Measurements from ENCODE around the gene INAFM2. TPM values are rescaled to one million over a fixed set of nuclear protein-coding genes. Genes with fewer than 3 reads are reported as not detected.

INAFM2 gene
- total and polyA plus RNA-seq, 2 experiments from 2014 or later = 18.1 to 32.7 TPM

- no peak for TF ChIP-seq JUNB (IDR thresholded peaks at IDR 0.05; ENCODE audit: unreplicated experiment)
- TF ChIP-seq, protein P1, sequence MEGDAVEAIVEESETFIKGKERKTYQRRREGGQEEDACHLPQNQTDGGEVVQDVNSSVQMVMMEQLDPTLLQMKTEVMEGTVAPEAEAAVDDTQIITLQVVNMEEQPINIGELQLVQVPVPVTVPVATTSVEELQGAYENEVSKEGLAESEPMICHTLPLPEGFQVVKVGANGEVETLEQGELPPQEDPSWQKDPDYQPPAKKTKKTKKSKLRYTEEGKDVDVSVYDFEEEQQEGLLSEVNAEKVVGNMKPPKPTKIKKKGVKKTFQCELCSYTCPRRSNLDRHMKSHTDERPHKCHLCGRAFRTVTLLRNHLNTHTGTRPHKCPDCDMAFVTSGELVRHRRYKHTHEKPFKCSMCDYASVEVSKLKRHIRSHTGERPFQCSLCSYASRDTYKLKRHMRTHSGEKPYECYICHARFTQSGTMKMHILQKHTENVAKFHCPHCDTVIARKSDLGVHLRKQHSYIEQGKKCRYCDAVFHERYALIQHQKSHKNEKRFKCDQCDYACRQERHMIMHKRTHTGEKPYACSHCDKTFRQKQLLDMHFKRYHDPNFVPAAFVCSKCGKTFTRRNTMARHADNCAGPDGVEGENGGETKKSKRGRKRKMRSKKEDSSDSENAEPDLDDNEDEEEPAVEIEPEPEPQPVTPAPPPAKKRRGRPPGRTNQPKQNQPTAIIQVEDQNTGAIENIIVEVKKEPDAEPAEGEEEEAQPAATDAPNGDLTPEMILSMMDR (conservative IDR thresholded peaks at IDR 0.05; ENCODE audit: low read depth in 2 of 2) = peak; percentile 9 to 68; a peak in 2 of 4 replicates
- ATAC-seq (no peak), DNase-seq (ENCODE audit: low spot score) (peak; percentile 32)
- H4K20me1 ChIP-seq (replicated peaks; ENCODE audit: insufficient read depth) = no peaks in the 10 kb centered on the region
- H3K27me3 ChIP-seq (ENCODE audit: insufficient read depth) = no peaks in the 10 kb centered on the region
- no peak overlapping the region; the same call in 1 of the 2 replicates for H3K4me2 ChIP-seq
- no peaks in the 10 kb centered on the region for H3F3A ChIP-seq (replicated peaks; ENCODE audit: low read depth)
- Mint-ChIP-seq H3K4me1 (peaks cover 48% of the 10 kb centered on the region), H3K36me3 (ENCODE audit: low read depth) (no peaks in the 10 kb centered on the region; the same call in 2 of the 3 replicates), H3K27ac (no peak overlapping the region), H3K4me3 (no peak overlapping the region), H3K9me3 (no peaks in the 10 kb centered on the region), H3K27me3 (ENCODE audit: insufficient read depth, low read depth, poor library complexity) (peaks cover 20% of the 10 kb centered on the region)
- H3K4me3 ChIP-seq = no peak overlapping the region
- H3K4me1 ChIP-seq (ENCODE audit: insufficient read depth) = peaks cover 4% of the 10 kb centered on the region; the same call in 1 of the 2 replicates
- no peaks in the 10 kb centered on the region for H3K79me2 ChIP-seq (replicated peaks; ENCODE audit: insufficient read depth)
- H3K27ac ChIP-seq (ENCODE audit: low read depth) = no peak overlapping the region
- H3K36me3 ChIP-seq (ENCODE audit: insufficient read depth) = no peaks in the 10 kb centered on the region
- peak overlapping the region; percentile 88 for H2AFZ ChIP-seq
- H3K9me2 ChIP-seq (ENCODE audit: insufficient read depth) = no peaks in the 10 kb centered on the region
Observed at GRCh38 chr15:40339621-40339945, 16.1 kb downstream of the INAFM2 start.

DNA sequence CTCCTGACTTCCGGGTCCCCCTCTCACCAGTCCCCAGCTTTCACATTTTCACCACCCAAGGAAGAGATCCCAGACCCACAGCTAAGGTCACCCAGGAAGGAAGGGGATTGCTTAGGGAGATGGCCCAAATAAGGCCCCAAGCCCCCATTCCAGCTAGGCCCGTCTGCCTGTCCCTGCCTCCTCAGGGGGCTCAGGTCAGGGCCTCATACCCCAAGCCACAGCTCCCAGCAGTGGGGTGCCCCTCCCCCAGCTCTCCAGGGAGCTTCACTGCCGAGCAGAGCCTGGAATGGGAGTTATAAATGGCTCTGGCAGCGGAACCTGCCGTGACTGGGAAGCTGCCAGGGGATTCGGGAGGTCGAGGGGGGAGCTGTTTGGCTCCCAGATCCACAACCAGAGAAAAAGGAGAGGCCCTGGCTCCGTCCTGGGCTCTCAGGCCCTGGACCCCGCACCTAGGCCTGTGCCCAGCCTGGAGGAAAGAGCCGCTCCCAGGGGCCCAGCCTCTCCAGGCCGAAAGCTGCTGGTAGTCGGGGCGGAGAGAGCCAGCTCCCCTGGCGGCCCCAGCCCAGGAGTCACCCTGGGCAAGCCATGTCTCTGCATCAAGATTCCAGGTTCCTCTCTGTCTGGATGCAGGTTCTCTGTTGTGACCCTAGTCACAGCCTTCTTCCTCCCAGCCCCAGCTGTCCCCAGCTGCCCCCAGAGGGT, 16.7 kb downstream of the INAFM2 start:
- DNase-seq (ENCODE audit: low spot score) = no peak
- Mint-ChIP-seq H3K36me3 (ENCODE audit: low read depth) (no peaks in the 10 kb centered on the region; the same call in 2 of the 3 replicates), H3K27me3 (ENCODE audit: insufficient read depth, low read depth, poor library complexity) (peaks cover 20% of the 10 kb centered on the region), H3K4me3 (no peak overlapping the region), H3K9me3 (no peaks in the 10 kb centered on the region), H3K4me1 (peaks cover 47% of the 10 kb centered on the region), H3K27ac (no peak overlapping the region)
- Histone ChIP-seq H3K4me2 (peak overlapping the region; percentile 38; the same call in 1 of the 2 replicates), H3F3A (replicated peaks; ENCODE audit: low read depth) (no peaks in the 10 kb centered on the region), H3K4me1 (ENCODE audit: insufficient read depth) (peaks cover 4% of the 10 kb centered on the region; the same call in 1 of the 2 replicates), H3K27ac (ENCODE audit: low read depth) (no peak overlapping the region), H3K79me2 (replicated peaks; ENCODE audit: insufficient read depth) (no peaks in the 10 kb centered on the region), H3K36me3 (ENCODE audit: insufficient read depth) (no peaks in the 10 kb centered on the region), H3K9me2 (ENCODE audit: insufficient read depth) (no peaks in the 10 kb centered on the region), H3K4me3 (no peak overlapping the region), H4K20me1 (replicated peaks; ENCODE audit: insufficient read depth) (no peaks in the 10 kb centered on the region), H3K27me3 (ENCODE audit: insufficient read depth) (no peaks in the 10 kb centered on the region), H2AFZ (peak overlapping the region; percentile 88)
- ATAC-seq = peak; percentile 12
- TF ChIP-seq NANOG (IDR thresholded peaks at IDR 0.05; ENCODE audit: borderline replicate concordance) = no peak
- no peak for TF ChIP-seq JUNB (IDR thresholded peaks at IDR 0.05; ENCODE audit: unreplicated experiment)
- no peak for TF ChIP-seq ZNF462 (CRISPR knock-in tag; IDR thresholded peaks at IDR 0.05)
- no peak for TF ChIP-seq EZH2 (IDR thresholded peaks at IDR 0.05; ENCODE audit: low read depth, unreplicated experiment)
- TF ChIP-seq, protein P2, sequence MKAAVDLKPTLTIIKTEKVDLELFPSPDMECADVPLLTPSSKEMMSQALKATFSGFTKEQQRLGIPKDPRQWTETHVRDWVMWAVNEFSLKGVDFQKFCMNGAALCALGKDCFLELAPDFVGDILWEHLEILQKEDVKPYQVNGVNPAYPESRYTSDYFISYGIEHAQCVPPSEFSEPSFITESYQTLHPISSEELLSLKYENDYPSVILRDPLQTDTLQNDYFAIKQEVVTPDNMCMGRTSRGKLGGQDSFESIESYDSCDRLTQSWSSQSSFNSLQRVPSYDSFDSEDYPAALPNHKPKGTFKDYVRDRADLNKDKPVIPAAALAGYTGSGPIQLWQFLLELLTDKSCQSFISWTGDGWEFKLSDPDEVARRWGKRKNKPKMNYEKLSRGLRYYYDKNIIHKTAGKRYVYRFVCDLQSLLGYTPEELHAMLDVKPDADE (IDR thresholded peaks at IDR 0.05) = no peak
- no peak for TF ChIP-seq CREB1 (CRISPR knock-in tag; IDR thresholded peaks at IDR 0.05; ENCODE audit: low read depth)
- TF ChIP-seq, protein P1 (conservative IDR thresholded peaks at IDR 0.05; ENCODE audit: low read depth in 2 of 2) = no peak
- TF ChIP-seq ZNF331 (CRISPR knock-in tag; IDR thresholded peaks at IDR 0.05; ENCODE audit: low read depth) = no peak
- no peak for TF ChIP-seq POLR2AphosphoS5 (IDR thresholded peaks at IDR 0.05; ENCODE audit: low read depth)

Data from GM23338 (cell line).